Measurements from ENCODE around the gene CUBN. TPM values are rescaled to one million over a fixed set of nuclear protein-coding genes. Genes with fewer than 3 reads are reported as not detected.
A peak's percentile ranks its signal among the peaks of the same experiment; 100 is the strongest.

Gene CUBN
- total and polyA plus RNA-seq, 9 of the 15 experiments (the other 6 are each of a cell fraction or from before 2014, with no cell fraction given) = 0.04 to 0.33 (median 0.09) TPM

DNA sequence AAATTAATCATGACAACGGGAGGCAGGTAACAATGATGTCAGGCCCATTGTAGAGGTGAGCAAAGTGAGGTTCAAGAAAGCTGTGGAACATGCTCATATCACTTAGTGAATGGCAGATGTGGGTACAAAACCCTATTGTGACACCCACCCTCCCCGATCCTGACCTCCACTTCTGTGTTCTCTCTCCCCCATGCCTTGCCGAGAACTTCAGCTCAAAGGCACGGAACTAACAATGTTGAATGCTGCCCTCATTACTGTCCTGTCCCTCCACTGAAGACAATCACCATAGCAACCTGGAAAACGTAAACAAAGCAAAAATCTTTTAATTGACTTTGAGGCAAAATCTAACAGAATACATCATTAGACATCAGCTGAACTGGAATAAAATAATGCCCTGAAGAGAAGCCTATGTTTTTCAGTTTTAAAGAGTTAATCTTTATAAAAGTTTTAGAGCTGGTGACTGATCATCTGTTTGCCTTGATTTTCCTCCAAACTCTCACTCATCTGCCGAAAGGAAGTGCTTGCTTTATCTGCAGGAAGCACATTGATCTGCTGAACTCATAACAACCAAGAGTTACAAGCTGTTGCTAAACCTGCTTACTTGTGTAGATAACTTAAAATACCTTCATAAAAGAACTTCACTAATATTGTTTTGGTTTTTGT lies 133.6 kb downstream of the CUBN start (continued):
- TF ChIP-seq, protein P1, sequence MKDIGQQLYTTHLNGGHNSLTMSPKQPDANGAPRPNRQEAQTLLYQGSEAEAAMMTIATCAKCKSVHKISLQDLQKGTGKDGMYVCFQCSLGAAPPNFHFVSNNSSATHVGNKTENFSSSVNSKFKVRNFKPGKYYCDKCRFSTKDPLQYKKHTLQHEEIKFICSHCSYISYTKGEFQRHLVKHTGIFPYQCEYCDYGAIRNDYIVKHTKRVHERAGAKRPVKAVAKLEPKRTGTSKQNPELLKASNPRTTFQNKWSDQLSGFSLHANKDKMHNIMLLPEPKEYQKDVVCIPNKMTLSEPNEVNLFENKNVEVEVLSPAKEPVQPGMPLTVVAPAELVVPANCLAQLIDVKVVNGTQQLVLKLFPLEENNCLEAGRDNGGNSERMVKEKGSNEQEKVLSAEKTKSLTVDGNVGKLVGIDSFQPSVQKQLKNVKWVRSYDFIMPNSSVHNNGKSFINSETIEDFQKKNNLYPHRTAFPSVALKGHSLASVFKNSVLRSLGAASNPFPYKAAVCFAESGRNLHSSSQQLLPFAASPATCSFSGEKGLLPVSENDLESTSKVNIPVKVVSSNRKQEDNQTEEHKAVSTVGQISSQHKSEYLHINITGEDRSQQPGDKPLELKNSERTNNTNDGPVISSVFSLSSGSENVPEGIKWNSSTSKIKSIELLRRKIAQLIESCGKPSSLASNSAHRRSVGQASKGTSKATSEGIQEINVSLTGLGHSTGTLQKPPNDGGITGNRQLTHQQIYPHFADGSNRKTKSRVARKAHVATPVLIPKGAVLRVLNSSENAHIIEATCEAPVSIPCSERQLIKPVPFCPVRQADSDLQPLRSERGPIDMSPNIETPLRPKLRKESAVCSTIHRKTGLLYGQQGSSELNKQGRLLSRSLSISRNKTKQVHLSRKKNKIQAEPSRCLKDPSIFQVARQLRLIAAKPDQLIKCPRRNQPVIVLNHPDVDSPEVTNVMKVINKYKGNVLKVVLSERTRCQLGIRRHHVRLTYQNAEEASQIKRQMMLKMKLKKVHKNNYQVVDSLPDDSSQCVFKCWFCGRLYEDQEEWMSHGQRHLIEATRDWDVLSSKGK (CRISPR knock-in tag; IDR thresholded peaks at IDR 0.05) = no peak
- no peak for TF ChIP-seq ELF2 (CRISPR knock-in tag; IDR thresholded peaks at IDR 0.05)
- TF ChIP-seq HNRNPUL1 (IDR thresholded peaks at IDR 0.05; ENCODE audit: low read length) = no peak
- TF ChIP-seq SRSF3 (IDR thresholded peaks at IDR 0.05; ENCODE audit: insufficient read depth, low read length) = no peak
- TF ChIP-seq GATAD2B (IDR thresholded peaks at IDR 0.05; ENCODE audit: borderline replicate concordance) = no peak
- no peak for TF ChIP-seq ZFP1 (CRISPR knock-in tag; IDR thresholded peaks at IDR 0.05)
- TF ChIP-seq TRIM28 (IDR thresholded peaks at IDR 0.05) = no peak
- TF ChIP-seq ZSCAN32 (CRISPR knock-in tag; IDR thresholded peaks at IDR 0.05) = no peak
- TF ChIP-seq E2F5 (CRISPR knock-in tag; IDR thresholded peaks at IDR 0.05) = no peak
- peak; percentile 94 for TF ChIP-seq SPI1 (IDR thresholded peaks at IDR 0.05; ENCODE audit: borderline replicate concordance, low read depth, low read length)
- no peak for TF ChIP-seq KHSRP (IDR thresholded peaks at IDR 0.05)
- no peak for TF ChIP-seq ELF4 (CRISPR knock-in tag; IDR thresholded peaks at IDR 0.05)
- TF ChIP-seq, protein P2, sequence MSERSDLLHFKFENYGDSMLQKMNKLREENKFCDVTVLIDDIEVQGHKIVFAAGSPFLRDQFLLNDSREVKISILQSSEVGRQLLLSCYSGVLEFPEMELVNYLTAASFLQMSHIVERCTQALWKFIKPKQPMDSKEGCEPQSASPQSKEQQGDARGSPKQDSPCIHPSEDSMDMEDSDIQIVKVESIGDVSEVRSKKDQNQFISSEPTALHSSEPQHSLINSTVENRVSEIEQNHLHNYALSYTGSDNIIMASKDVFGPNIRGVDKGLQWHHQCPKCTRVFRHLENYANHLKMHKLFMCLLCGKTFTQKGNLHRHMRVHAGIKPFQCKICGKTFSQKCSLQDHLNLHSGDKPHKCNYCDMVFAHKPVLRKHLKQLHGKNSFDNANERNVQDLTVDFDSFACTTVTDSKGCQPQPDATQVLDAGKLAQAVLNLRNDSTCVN (CRISPR knock-in tag; IDR thresholded peaks at IDR 0.05) = no peak
- no peak for TF ChIP-seq XRCC5 (IDR thresholded peaks at IDR 0.05; ENCODE audit: low read depth, low read length)
- no peak for TF ChIP-seq PCBP1 (IDR thresholded peaks at IDR 0.05; ENCODE audit: low read depth, low read length, poor library complexity, severe bottlenecking)
- no peak for TF ChIP-seq ZNF444 (CRISPR knock-in tag; IDR thresholded peaks at IDR 0.05)
- TF ChIP-seq MECOM (CRISPR knock-in tag; IDR thresholded peaks at IDR 0.05) = no peak
- no peak for TF ChIP-seq TARDBP (IDR thresholded peaks at IDR 0.05)
- no peak for TF ChIP-seq NRF1 (conservative IDR thresholded peaks at IDR 0.05 in 1 of 2, IDR thresholded peaks at IDR 0.05 in 1 of 2)
- no peak for TF ChIP-seq ZBED1 (IDR thresholded peaks at IDR 0.05)
- TF ChIP-seq MXI1 (IDR thresholded peaks at IDR 0.05; ENCODE audit: low read depth, low read length) = peak; percentile 81
- TF ChIP-seq OTX1 (CRISPR knock-in tag; IDR thresholded peaks at IDR 0.05) = no peak
- TF ChIP-seq KDM5B (IDR thresholded peaks at IDR 0.05; ENCODE audit: insufficient replicate concordance, low read depth, low read length) = no peak
- no peak for TF ChIP-seq HNRNPK (IDR thresholded peaks at IDR 0.05; ENCODE audit: low read depth, low read length, poor library complexity, severe bottlenecking)
- TF ChIP-seq FOS (IDR thresholded peaks at IDR 0.05; ENCODE audit: extremely low read depth, insufficient read length) = peak; percentile 1
- TF ChIP-seq SRF (CRISPR knock-in tag; IDR thresholded peaks at IDR 0.05) = no peak
- TF ChIP-seq KDM1A (IDR thresholded peaks at IDR 0.05) = peak; percentile 95 to 96
- no peak for TF ChIP-seq DNMT1 (IDR thresholded peaks at IDR 0.05)

Measured in K562 (cell line).